EL (cell line): ENCODE measurements around the gene ORC4.

ENCODE experiments used
- DNase-seq: peaks from one replicate; pipeline ENCODE4 v3.0.0-alpha.2; 2016

The ORC4 gene

DNA sequence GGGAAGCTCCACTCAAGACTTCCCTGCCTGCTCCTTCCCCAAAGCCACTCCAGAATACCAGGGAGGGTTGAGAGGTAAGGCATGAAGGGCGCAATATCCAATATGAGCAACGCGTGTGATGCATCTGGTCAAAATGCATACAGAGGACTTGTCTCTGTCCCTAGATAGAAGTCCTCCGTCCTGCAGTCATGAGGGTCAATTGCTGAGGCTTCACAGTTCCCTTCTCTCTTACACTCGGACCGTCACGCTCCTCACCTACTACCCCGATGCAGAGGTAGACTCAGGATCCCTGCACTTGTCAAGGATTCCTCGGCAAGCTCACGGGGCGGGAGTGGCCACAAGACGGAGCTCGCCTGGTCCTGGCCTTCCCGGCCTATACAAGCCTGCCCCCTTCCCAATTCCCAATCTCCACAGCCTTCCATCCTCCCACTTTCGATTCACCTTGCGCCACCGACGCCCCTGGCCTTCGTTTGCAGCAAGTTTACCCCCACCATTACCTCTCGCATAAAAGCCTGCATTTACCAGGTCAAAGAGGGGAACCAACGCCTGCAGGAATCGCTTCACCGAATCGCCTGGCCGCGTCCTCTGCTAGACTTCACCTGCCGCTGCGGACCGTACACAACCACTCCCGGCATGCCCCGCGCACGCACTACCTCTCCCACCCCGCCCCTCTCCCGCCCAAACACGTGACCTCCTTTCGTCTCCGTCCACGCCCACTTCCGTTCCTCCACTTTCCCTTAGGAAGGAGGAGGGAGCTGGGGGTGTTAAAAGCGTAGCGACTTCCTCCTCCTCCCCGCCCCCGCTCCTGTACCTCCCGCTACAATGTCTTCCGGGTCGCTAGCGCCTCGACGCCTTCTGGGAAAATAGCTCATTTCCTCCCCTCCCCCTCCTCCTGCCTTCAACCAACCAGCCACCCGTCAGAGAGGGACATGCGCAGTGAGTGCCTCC, at the start of gene ORC4:
Gene ORC4 (minus strand): TSS at position 627 of the 948 bp plus-strand sequence. CDS start 44,779 bp downstream, outside the sequence.
- peak; percentile 100 for DNase-seq

DNA sequence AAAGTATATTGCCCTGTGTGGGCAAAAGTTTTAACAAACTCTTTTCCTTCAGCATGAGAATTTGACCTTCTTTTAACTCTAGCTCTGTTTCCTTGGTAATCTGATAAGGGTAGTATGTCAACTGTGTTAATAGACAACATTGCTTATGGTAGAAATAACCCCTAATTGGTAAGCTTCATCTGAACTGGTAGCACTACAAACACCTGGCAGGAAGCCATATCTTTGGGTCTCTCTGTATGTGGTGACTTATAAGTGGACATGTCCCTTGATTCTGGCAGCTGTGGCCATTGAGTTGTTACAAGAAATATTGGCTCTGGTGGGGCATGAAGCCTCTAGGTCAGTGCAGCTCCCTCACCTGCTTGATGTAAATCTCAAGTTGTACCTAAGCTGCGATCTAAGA, 47.3 kb upstream of the ORC4 start:
- DNase-seq = no peak

DNA sequence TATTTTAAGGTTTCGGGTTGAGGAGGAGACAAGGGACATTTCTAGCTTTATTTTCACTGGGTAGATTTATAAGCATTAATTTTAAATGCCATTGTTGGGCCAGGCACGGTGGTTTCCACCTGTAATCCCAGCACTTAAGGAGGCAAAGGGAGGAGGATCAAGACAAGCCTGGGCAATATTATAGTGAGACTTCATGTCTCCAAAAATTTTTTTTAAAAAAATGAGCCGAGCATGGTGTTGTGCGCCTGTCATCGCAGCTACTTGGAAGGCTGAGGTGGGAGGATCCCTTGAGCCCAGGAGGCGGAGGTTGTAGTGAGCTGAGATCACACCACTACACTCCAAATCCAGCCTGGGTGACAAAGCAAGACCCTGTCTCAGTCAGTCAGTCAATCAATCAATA, 45.4 kb upstream of the ORC4 start:
- DNase-seq = no peak

DNA sequence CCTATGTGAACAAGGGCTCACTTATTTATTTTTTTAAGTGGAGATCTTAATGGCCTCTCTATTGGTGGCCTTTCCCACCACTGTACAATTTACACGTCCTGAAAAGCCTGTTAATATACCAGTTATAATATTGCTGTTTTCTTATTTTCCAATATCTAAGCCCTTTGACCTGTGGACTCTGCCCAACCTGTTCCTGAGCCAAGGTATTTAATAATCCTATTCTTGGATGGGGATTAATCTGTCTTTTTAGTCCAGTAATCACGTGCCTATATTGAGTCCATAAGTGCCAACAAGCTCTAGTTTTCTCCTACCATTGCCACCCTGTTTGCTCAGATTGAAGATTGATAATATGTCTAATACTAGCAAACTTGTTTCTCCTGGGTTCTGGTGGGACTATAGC, 43.1 kb upstream of the ORC4 start:
- DNase-seq = no peak

DNA sequence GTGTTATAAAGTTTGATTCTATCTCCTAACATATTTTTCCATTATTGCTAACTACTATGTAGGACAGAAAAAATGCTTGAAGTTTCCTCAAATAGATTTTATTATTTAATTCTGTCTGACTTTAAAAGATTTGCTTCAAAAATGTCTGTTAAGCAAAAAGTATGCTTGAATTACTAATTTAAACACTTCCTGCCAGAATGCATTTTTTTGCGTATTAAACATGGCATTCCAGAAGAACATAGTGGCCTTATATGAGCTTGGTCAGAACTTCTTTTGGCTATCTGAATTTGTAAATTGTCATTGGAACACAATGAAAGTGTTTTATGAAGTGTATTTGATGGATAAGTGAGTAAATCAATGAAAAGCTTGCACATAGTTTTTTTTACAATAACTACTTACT, 38.1 kb upstream of the ORC4 start:
- DNase-seq = peak; percentile 31

DNA sequence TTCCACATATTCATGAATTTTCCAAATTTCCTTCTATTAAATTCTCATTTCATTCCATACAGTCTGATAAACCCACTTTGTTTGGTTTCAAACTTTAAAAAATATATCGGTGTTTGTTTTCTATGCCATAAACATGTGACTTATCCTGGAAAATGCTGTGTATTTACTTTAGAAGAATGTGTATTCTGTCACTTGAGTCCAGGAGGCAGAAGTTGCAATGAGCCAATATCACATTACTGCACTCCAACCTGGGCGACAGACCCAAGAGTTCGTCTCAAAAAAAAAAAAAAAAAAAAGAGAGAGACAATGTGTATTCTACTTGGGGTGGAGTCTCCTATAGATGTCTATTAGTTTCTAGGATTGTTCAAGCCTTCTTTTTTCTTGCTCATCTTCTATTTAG, 32.1 kb upstream of the ORC4 start:
- DNase-seq = no peak

DNA sequence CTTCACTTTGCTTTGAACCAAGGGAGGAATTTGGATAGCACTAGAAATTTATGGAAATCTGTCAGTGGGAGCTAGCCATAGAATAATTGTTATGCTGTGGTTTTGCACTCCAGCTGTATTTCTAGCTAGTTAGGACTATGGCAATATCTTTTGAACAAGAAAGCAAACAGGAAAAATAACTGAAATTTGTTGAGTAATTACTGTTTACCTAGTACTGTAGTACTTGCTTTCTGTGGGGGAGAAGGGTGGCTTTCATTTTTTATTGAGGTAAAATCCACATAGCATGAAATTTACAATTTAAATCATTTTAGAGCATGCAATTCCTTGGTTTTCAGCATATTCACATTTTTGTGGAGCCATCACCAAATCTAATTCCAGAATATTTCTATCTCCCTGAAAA, 28.7 kb upstream of the ORC4 start:
- DNase-seq = no peak

DNA sequence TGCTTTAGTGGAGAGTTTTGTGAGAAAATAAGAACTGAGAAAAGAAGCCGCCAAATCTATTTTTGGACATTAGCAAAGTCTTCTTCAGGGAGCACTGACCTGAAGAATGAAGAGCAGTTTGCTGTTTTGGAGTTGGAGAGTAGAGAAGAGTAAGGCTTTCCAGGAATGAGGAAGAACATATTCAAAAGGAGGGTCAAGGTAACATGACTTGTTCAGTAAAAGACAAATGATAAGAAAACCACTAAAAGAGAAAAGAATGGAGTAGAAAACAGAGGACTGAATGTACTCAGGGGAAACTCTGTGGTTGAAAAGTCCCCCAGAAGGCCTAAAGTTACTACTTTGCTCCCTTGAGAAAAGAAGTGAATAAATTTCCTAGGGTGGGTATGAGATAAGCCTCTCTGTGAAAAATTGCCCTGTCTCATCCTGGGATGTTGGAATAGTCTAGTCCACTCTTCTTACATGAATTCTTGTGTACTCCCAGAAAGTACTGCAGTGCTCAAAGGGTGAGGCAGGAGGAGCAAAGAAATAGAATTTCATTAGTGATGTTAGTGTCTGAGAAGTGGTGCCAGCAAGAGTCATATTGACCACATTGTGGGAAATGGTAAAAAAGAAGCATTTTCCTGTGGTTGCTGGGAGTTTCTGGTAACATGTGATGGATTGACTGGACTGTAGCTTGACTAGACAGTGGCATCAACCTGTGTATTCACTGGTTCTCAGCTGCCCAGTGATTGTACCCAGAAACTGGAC, 28.1 kb upstream of the ORC4 start:
- DNase-seq = peak; percentile 2

DNA sequence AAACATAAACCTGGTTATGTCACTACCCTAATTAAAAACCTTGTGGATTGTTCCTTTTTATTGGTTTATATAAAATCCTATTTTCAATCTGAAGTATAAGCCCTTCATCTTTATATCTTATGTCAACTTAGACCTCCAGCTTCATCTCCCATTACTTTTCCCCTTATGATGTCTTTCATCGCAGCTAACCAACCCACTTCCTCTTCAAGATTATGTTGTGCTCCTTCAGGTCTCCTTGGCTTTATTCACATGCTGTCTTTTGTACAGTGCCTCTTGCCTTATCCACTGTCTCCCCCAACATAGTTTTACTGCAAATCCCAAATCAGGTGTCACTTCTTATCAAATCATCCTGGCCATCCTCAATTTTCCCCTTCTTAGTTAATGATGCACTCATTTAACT, 26.3 kb upstream of the ORC4 start:
- DNase-seq = no peak

DNA sequence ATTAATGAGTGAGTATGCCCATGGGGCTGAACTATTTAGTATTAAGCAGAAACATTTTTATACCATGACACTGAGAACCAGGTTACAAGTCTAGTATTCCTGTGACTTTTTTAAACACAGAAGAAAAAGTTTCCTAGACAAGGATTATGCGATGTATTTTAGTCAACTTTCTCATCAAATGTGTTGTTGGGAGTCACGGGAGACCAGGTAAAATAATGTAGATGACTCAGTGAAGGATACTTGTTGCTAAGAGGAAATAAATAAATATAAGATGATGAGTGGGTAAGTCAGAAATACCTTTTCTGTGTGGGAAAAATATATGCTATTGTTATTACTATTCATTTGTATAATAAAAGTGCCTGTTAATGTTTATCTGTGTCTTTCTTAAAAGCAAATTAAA, 23.8 kb upstream of the ORC4 start:
- no peak for DNase-seq

DNA sequence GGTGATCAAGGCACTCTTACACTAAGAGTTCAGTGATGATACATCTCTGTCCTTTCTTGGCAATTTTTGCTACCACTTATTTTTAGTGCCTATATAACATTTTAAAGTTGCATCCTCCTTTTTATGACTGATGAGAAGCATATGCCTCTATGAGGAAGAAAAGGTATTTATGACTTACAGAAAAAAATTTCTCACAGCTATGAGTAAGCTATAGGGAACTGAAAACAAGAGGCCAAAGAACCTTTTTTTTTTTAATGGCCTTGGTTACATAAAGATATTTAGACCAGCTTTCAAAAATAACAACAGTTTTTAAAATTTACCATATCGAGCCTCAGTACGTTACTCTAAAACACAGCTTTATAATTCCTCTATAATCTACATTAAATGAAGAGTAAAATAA, 21.7 kb upstream of the ORC4 start:
- peak; percentile 2 for DNase-seq

DNA sequence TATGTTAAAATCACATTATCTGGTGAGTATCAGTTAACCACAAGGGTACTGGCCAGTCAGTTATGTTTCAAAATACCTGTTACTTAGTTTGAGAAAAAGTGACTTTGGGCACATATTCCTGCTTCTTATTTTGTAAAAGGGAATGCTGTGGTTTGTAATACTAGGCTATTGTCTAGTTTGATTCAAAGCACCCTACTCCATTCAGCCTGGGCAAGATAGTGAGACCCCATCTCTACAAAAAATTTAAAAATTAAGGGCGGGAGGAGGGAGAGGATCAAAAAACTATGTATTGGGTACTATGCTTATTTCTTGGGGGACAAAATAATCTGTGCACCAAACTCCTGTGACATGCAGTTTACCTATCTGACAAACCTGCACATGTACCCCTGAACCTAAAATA, 19.2 kb upstream of the ORC4 start:
- DNase-seq = no peak

DNA sequence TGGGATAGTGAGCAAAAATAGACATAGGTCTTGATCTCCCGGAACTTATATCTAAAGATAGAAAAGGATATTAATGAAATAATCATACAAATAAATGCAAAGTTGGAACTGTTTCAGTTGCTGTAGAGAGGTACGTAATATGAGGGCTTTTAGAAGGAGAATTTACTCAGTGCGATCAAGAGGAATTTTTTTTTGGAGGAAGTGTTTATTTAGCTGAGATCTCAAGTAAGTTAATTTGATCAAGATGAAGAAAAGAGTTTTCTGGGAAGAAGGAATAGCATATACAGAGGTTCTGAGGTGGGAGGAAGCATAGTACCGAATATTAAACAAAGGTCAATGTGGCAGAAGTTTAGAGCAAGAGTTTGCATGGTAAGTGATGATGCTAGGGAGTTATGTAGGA, 11.7 kb upstream of the ORC4 start:
- no peak for DNase-seq

DNA sequence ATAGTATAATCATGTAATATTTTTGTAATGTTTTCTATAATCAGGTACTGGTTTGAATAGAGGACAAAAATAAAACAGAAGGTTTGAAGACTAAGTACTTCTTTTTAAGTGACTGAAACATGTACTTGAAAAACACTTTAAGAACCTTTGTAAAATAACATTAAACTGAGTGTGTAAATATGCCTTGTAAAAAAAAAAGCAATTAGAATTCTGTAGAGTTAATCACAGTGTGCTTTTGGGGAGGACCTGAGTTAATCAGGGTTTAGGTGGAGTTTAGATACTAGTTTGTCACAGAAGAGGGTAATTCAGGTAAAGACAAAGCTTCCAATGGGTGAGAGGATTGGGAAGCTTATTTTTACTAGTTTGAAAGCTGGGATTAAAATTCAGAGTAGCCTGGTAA, 10.6 kb upstream of the ORC4 start:
- DNase-seq = no peak

DNA sequence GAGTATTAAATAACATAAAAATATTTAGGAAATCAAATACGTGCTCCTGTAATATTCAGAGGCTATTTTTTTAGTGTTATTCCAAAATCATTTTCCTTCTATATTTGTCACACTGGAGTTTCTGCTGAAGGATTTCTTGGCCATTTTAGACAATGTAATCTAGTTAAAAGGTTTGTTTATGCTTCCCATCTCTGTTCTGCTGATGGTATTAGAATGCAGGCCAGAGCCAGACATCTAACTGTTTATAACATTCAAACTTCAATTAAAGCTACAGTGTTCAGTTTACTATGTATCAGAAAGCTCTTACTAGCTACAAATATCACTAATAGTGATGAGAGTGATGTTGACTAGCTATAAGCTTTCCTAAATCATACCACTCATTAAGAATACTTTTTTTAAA, 8.2 kb upstream of the ORC4 start:
- DNase-seq = no peak

DNA sequence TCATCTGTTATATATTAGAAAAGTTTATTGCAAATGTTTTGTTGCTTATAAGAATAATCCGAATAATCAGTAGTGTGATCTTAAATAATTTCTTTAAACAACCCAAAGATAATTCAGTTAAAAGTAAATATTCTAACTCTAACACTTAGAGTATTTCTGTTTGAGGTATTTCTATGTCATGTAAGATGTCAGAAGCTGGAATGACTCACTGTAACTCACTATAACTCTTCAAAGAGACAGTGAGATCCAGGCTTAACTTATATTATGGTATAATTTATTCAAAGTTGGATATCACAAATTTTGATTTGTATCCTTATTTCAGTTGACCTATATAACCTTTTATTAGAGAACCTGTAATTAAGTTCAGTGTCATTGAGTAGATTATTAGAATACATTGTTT, 7.3 kb upstream of the ORC4 start:
- no peak for DNase-seq

DNA sequence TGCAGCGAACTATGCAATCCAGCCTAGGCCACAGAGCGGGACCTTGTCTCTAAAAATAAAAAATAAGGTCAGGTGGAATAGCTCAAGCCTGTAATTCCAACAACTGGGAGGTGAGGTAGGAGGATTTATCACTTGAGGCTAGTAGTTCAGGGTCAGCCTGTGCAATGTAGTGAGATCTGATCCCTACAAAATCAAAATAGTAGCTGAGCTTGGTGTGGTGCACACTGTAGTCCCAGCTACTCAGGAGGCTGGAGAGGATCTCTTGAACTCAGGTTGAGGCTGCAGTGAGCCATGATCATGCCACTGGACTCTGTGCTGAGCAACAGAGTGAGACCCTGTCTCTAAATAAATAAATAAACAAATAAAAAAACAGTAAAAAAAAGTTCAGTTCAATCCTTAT, 6.0 kb upstream of the ORC4 start:
- DNase-seq = no peak

DNA sequence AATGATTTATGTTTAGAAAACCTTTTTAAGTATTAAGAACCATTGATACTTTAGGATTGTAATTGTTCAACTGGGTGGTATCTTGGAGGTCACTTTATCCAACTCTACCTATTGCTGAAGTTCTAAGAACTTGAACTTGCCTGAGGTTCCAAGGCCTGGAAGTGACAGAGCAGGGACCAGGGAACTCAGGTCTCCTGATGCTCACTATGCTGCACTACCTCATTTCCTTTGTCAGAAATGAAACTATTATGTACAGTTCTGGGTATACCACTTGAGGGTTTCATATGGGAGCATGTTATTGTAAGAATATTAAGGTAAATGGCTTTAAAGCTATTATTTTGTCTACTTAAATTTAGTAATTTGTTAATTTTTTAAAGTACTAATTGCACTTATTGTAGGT, 3.3 kb upstream of the ORC4 start:
- DNase-seq = no peak

DNA sequence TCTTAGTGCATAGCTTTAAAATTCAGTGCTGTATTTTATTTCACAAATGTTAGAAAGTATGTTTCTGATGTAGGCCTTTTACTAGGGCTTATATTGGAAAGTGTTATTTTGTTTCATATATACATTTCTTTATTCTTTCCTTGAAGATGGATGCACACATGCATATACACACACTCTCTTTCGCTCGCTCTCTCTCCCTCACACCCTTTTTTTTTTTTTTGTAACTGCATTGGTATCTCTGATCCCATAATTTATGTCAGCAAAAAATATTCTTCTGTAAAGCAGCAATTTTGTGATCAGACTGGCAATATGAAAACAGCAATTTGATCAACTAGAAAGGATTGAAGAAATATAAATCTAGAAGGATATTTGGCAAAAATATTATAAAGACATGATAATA, 2.3 kb upstream of the ORC4 start:
- DNase-seq = no peak

DNA sequence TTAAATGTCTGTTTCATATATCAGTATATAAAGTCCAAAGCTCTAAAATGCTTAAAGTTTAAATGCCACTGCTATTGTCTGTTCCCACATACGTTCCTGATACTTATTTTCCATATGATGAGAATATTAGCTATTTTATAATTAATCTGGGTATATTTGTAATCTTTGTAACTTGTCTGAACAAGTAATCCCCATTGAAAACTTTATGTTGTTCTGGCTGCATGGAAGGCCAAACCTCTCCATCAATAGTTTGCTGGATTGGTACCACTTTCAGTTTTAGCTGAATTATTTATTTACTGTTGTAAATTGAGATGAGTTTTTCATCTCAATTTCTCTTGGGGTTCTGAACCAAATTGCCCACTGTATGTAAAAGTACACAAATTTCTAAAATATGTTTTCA, 1.8 kb upstream of the ORC4 start:
- DNase-seq = no peak

DNA sequence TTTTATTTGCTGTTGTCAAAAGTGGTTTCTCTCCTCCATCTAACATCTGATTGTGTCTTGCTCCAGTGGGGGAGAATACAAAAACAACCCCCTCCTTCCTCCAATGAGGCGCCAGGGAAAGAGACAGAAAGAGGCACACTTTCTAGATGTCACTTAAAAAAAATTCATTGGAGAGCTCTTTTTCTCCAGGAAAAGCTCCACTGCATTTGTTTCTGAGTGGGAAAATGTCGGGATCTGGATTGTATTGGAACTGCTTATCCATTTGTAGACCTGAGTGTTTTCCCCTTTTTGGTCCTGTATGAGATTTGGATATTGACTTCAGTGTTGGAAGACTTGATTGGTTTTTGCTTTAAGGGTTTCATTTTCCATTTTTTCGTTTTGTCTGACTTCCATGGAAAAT, 1.3 kb upstream of the ORC4 start:
- DNase-seq = peak; percentile 13

DNA sequence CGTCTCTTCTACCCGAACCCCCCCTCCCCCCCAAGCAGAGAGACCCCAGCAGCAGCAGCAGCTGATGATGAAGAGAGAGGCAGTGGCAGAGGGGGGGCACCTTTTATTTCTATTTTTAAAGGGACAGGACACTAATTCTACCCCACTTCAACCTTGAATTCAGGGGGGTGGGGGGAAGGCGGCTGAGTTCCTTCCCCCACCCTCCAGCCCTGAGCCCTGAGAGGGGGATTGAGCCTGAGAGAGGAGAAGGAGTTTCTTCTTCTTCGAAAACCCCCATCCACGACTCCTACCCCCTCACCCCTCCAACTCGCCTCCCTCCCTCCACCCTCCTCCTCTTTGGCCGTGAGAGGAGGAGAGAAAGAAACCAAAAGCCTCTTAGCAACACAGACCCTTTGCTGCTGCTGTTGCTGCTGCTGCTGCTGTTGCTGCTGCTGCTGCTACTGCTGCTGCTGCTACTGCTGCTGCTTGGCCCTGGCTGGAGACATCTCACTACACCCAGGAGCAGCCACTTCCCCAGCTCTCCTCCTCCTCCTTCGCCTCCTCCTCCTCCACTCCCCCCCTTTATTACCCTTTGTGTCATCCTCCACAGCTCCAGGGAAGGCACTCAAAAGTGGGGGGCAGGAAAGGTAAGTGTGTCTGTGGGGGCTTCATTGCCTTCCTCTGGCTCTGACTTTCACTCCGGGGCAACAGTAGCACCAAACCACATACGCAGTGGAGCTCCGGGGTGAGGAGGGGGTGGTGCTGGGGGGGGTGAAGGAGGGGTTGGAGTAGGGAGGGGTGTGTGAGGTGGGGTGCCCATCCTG, 723 bp upstream of the ORC4 start, which contains the start of gene MBD5:
Gene MBD5 (plus strand): TSS at position 33 of the 803 bp plus-strand sequence.
- DNase-seq = peak; percentile 56

DNA sequence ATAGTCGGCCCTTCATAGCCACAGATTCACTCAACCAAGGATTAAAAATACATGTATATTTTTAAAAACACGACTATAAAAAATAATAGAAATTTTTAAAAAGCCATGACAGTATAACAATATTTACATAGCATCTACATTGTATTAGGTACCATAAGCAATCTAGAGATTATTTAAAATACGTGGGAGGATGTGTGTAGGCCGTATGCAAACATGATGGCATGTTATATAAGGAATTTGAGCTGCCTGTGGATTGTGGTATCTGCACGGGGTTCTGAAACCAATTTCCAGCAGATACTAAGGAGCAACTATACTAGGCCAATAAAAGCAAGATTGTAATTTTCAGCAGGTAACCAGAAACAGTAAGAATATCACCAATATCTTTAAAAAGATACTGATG, 5.9 kb downstream of the ORC4 start:
- no peak for DNase-seq
